ENCODE data around the gene RC3H2. TPM values are rescaled to one million over a fixed set of nuclear protein-coding genes. Genes with fewer than 3 reads are reported as not detected.

The RC3H2 gene
- total and polyA plus RNA-seq, 10 of the 15 experiments (the other 5 are each of a cell fraction or from before 2014, with no cell fraction given): 7.2 to 25.5 (median 16.1) TPM

DNA sequence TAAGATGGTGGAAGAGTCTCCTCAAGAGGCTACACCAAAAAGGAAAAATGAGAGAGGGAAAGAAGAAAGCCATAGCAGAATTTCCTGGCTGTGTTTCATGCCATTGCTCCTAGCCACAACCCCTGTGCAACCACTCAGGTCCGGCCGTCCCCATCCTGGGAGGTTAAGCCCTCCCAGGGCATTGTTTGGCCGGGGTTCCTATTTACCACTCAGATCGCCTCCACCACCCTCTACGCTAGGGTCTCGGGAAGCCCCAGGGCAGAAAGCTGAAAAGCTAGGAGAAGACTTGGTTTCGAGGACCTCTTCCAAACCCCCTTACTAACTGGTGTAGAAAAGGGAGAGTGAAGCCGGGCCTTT lies 715 bp downstream of the RC3H2 start (continued):
- TF ChIP-seq IKZF1 (conservative IDR thresholded peaks at IDR 0.05) (no peak), ZNF622 (IDR thresholded peaks at IDR 0.05) (no peak), MXI1 (IDR thresholded peaks at IDR 0.05; ENCODE audit: low read depth, low read length) (no peak)

DNA sequence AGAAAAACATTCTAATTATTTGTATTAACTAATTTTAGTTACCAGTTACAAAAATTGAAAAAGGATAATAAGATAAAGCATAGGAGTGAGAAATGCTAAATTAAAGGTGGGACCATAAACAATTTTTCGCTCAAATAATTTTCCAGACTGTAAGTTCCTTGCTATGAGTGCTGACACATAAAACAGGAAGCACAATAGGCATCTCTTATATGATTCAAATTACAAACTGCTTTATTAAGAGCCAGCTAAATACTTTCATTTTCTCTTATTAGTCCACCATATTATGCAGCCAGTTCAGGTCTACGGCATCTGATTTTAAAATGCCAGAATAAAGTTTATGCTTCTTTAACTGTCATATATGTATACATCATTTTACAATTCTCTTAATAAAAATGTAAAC lies 4.4 kb downstream of the RC3H2 start:
- H3K4me3 ChIP-seq: peak overlapping the region; percentile 59; the same call in 1 of the 2 replicates
- no peak for DNase-seq (ENCODE audit: low read depth, low spot score)
- CTCF ChIA-PET: interaction anchor here (0.5 to 2.0 kb wide), 8 partner anchors 11 to 332 kb away, joined by 3 to 10 read pairs (median 4); partner anchors contain the start of genes RABGAP1 and ZBTB6
- TF ChIP-seq SIX5 (IDR thresholded peaks at IDR 0.05; ENCODE audit: low read depth, low read length, severe bottlenecking) (no peak), KAT2A (conservative IDR thresholded peaks at IDR 0.05; ENCODE audit: control insufficient read depth, low read depth, low read length) (no peak), BRCA1 (IDR thresholded peaks at IDR 0.05; ENCODE audit: low read depth, low read length) (no peak), POU2F2 (IDR thresholded peaks at IDR 0.05; ENCODE audit: borderline replicate concordance, low read depth, low read length) (no peak), RAD51 (IDR thresholded peaks at IDR 0.05) (0 out of 2 replicates have a peak, but pooled peaks have one; percentile 29), PML (IDR thresholded peaks at IDR 0.05; ENCODE audit: low read length) (no peak; the same call in 1 of the 2 replicates), TCF7 (IDR thresholded peaks at IDR 0.05; ENCODE audit: borderline replicate concordance) (no peak), ZNF217 (IDR thresholded peaks at IDR 0.05) (no peak)
- TF ChIP-seq, protein P1, sequence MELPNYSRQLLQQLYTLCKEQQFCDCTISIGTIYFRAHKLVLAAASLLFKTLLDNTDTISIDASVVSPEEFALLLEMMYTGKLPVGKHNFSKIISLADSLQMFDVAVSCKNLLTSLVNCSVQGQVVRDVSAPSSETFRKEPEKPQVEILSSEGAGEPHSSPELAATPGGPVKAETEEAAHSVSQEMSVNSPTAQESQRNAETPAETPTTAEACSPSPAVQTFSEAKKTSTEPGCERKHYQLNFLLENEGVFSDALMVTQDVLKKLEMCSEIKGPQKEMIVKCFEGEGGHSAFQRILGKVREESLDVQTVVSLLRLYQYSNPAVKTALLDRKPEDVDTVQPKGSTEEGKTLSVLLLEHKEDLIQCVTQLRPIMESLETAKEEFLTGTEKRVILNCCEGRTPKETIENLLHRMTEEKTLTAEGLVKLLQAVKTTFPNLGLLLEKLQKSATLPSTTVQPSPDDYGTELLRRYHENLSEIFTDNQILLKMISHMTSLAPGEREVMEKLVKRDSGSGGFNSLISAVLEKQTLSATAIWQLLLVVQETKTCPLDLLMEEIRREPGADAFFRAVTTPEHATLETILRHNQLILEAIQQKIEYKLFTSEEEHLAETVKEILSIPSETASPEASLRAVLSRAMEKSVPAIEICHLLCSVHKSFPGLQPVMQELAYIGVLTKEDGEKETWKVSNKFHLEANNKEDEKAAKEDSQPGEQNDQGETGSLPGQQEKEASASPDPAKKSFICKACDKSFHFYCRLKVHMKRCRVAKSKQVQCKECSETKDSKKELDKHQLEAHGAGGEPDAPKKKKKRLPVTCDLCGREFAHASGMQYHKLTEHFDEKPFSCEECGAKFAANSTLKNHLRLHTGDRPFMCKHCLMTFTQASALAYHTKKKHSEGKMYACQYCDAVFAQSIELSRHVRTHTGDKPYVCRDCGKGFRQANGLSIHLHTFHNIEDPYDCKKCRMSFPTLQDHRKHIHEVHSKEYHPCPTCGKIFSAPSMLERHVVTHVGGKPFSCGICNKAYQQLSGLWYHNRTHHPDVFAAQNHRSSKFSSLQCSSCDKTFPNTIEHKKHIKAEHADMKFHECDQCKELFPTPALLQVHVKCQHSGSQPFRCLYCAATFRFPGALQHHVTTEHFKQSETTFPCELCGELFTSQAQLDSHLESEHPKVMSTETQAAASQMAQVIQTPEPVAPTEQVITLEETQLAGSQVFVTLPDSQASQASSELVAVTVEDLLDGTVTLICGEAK (IDR thresholded peaks at IDR 0.05; ENCODE audit: borderline replicate concordance): peak; percentile 88
- TF ChIP-seq, protein P2, sequence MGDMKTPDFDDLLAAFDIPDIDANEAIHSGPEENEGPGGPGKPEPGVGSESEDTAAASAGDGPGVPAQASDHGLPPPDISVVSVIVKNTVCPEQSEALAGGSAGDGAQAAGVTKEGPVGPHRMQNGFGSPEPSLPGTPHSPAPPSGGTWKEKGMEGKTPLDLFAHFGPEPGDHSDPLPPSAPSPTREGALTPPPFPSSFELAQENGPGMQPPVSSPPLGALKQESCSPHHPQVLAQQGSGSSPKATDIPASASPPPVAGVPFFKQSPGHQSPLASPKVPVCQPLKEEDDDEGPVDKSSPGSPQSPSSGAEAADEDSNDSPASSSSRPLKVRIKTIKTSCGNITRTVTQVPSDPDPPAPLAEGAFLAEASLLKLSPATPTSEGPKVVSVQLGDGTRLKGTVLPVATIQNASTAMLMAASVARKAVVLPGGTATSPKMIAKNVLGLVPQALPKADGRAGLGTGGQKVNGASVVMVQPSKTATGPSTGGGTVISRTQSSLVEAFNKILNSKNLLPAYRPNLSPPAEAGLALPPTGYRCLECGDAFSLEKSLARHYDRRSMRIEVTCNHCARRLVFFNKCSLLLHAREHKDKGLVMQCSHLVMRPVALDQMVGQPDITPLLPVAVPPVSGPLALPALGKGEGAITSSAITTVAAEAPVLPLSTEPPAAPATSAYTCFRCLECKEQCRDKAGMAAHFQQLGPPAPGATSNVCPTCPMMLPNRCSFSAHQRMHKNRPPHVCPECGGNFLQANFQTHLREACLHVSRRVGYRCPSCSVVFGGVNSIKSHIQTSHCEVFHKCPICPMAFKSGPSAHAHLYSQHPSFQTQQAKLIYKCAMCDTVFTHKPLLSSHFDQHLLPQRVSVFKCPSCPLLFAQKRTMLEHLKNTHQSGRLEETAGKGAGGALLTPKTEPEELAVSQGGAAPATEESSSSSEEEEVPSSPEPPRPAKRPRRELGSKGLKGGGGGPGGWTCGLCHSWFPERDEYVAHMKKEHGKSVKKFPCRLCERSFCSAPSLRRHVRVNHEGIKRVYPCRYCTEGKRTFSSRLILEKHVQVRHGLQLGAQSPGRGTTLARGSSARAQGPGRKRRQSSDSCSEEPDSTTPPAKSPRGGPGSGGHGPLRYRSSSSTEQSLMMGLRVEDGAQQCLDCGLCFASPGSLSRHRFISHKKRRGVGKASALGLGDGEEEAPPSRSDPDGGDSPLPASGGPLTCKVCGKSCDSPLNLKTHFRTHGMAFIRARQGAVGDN (IDR thresholded peaks at IDR 0.05): 0 out of 2 replicates have a peak, but pooled peaks have one; percentile 12

More for the DNA sequence above, 4.4 kb downstream of the RC3H2 start:
- peak; percentile 23 for ATAC-seq
- Histone ChIP-seq H4K20me1 (ENCODE audit: control insufficient read depth, insufficient read depth) (no peaks in the 10 kb centered on the region), H3K9me3 (replicated peaks; ENCODE audit: control insufficient read depth, insufficient read depth, low read length) (no peaks in the 10 kb centered on the region), H3K4me2 (ENCODE audit: control insufficient read depth, insufficient read depth) (peak overlapping the region; percentile 83), H3K79me2 (ENCODE audit: control insufficient read depth, insufficient read depth, low read length) (peaks cover 71% of the 10 kb centered on the region), H3K9ac (ENCODE audit: control insufficient read depth, insufficient read depth, low read length) (peak overlapping the region; percentile 68), H3K27me3 (replicated peaks in 1 of 2; ENCODE audit: control insufficient read depth in 2 of 2, insufficient read depth in 2 of 2, low read length in 1 of 2) (no peaks in the 10 kb centered on the region), H2AFZ (ENCODE audit: control insufficient read depth, low read depth, low read length) (peak overlapping the region; percentile 32; the same call in 1 of the 2 replicates), H3K4me1 (ENCODE audit: control insufficient read depth, insufficient read depth, low read length) (peaks cover 6% of the 10 kb centered on the region), H3K27ac (ENCODE audit: control insufficient read depth, insufficient read depth) (peak overlapping the region; percentile 82), H3K36me3 (ENCODE audit: control insufficient read depth in 2 of 2, insufficient read depth in 2 of 2, low read length in 1 of 2) (peaks cover 0 to 5% of the 10 kb centered on the region in 2 experiments; a peak in 3 of 4 replicates)
- intact Hi-C loops (cut with micrococcal nuclease; ENCODE audit: unreplicated experiment): loop anchor here (10.0 kb wide), 1 partner anchor 444 kb away; no protein-coding TSS in a partner anchor
- WGBS (ENCODE audit: insufficient coverage, insufficient replicate concordance, low lambda C conversion rate, missing lambda C conversion rate): 8% methylated on average over 2 of the region's 2 CpGs
- RAD21 ChIA-PET (ENCODE audit: unreplicated experiment): interaction anchor here (0.6 to 1.4 kb wide), 9 partner anchors 11 to 449 kb away, joined by 3 to 7 read pairs (median 3); partner anchors contain the start of genes ZBTB26 and ZBTB6
- BruUV-seq (replicated peaks): no TSS peak
- no peak for FAIRE-seq
- in situ Hi-C loops (cut with MboI): loop anchor here (25.0 kb wide), 1 partner anchor 1962 kb away; the partner anchor contains the start of genes ARPC5L, RPL35 and WDR38
- SMC1A ChIA-PET (ENCODE audit: uncharacterized antibody, unreplicated experiment): interaction anchor here (0.7 to 5.0 kb wide), 10 partner anchors 8 to 449 kb away, joined by 3 to 25 read pairs (median 4); partner anchors contain the start of genes ZBTB26 and ZBTB6
- POLR2A ChIA-PET: interaction anchor here (0.6 to 5.7 kb wide), 6 partner anchors 9 to 876 kb away, joined by 3 to 53 read pairs (median 6); partner anchors contain the start of genes RABGAP1, ZBTB26 and ZBTB6
